Middle frontal gyrus (tissue), 1 donor: Measurements from ENCODE around the gene IL17B.

ENCODE experiments used
- DNase-seq: peaks from one replicate; pipeline ENCODE4 v3.0.0-alpha.2; 2015; ENCODE audit warnings: low spot score; ENCODE audit errors: extremely low spot score

Gene IL17B

GRCh38 chr5:149379818-149380374 is 804 bp upstream of the IL17B start:
- DNase-seq, result no peak

- DNase-seq, result no peak
These were observed 761 bp downstream of the IL17B start for GRCh38 chr5:149378241-149378820.

- no peak for DNase-seq
These were observed 2.2 kb downstream of the IL17B start for GRCh38 chr5:149376711-149377447.

GRCh38 chr5:149376104-149376503 is 3.0 kb downstream of the IL17B start:
- no peak for DNase-seq

- no peak for DNase-seq
These were observed 3.7 kb downstream of the IL17B start for GRCh38 chr5:149375434-149375833.

GRCh38 chr5:149374801-149375200 is 4.3 kb downstream of the IL17B start:
- no peak for DNase-seq

- no peak for DNase-seq
These were observed 4.8 kb downstream of the IL17B start for GRCh38 chr5:149374303-149374702.

GRCh38 chr5:149372932-149373331 is 6.2 kb downstream of the IL17B start:
- no peak for DNase-seq

GRCh38 chr5:149372076-149372795 is 6.9 kb downstream of the IL17B start:
- DNase-seq, result no peak

- no peak for DNase-seq
These were observed 7.7 kb downstream of the IL17B start for GRCh38 chr5:149371296-149371962.

GRCh38 chr5:149370878-149371277 is 8.2 kb downstream of the IL17B start:
- no peak for DNase-seq

GRCh38 chr5:149367972-149368645 is 11.0 kb downstream of the IL17B start:
- DNase-seq, result no peak

GRCh38 chr5:149367249-149367971 is 11.7 kb downstream of the IL17B start:
- DNase-seq, result no peak

- no peak for DNase-seq
These were observed 12.8 kb downstream of the IL17B start for GRCh38 chr5:149366169-149366729.

- DNase-seq, result no peak
These were observed 13.7 kb downstream of the IL17B start for GRCh38 chr5:149365418-149365817.

GRCh38 chr5:149364719-149365118 is 14.4 kb downstream of the IL17B start:
- no peak for DNase-seq

- DNase-seq, result no peak
These were observed 15.2 kb downstream of the IL17B start for GRCh38 chr5:149363936-149364335.

- DNase-seq, result no peak
These were observed 15.7 kb downstream of the IL17B start for GRCh38 chr5:149363358-149363757.

- no peak for DNase-seq
These were observed 16.6 kb downstream of the IL17B start for GRCh38 chr5:149362541-149362940.

- no peak for DNase-seq
These were observed 18.8 kb downstream of the IL17B start for GRCh38 chr5:149360272-149360671.
